Measurements from ENCODE around the gene LBHD1. TPM values are rescaled to one million over a fixed set of nuclear protein-coding genes. Genes with fewer than 3 reads are reported as not detected.

The LBHD1 gene
- total and polyA plus RNA-seq, 2 donors from 2014 or later, result 5.3 to 7.9 TPM

DNA sequence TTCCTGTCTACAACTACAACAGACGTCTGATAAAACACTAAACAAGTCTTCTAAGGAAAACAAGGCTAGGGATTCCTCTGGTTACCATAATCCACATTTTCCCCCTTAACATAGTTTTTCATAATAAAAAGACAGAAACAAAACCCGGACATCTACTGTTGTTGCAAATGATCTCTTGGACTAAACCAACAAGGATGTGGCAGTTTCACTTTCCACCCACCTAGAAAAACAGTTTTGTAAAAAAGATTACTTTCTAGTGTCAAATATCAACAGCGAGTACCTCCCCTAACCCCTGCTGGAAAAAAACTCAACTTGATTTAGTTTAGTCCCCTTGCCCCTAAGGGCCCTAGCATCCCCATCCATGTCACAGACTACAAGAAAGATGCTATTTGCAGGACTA is 40.8 kb upstream of the LBHD1 start:
- TF ChIP-seq, protein P1, sequence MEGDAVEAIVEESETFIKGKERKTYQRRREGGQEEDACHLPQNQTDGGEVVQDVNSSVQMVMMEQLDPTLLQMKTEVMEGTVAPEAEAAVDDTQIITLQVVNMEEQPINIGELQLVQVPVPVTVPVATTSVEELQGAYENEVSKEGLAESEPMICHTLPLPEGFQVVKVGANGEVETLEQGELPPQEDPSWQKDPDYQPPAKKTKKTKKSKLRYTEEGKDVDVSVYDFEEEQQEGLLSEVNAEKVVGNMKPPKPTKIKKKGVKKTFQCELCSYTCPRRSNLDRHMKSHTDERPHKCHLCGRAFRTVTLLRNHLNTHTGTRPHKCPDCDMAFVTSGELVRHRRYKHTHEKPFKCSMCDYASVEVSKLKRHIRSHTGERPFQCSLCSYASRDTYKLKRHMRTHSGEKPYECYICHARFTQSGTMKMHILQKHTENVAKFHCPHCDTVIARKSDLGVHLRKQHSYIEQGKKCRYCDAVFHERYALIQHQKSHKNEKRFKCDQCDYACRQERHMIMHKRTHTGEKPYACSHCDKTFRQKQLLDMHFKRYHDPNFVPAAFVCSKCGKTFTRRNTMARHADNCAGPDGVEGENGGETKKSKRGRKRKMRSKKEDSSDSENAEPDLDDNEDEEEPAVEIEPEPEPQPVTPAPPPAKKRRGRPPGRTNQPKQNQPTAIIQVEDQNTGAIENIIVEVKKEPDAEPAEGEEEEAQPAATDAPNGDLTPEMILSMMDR (IDR thresholded peaks at IDR 0.05; ENCODE audit: borderline replicate concordance, extremely low read depth, insufficient read depth), result no peak
- peak overlapping the region in 1 of 3 donors; percentile 47 for H3K9ac ChIP-seq (ENCODE audit: low read length in 3 of 3)
- H3K36me3 ChIP-seq (ENCODE audit: control insufficient read depth in 2 of 3, insufficient read depth in 3 of 3, low read length in 3 of 3), result peaks cover 16 to 58% (median 31%) of the 10 kb centered on the region in 3 donors
- DNase-seq (peak in 1 of 5 donors; percentile 22), FAIRE-seq (no peak)
- H3K27ac ChIP-seq (ENCODE audit: low read depth in 2 of 2, low read length in 2 of 2), result no peak overlapping the region
- no peak overlapping the region for H3K4me3 ChIP-seq (ENCODE audit: low read length in 3 of 3)
- no peaks in the 10 kb centered on the region for H3K9me3 ChIP-seq (ENCODE audit: control insufficient read depth in 2 of 3, insufficient read depth in 1 of 3, low read length in 3 of 3)
- H3K27me3 ChIP-seq (ENCODE audit: control insufficient read depth, insufficient read depth, low read length), result no peaks in the 10 kb centered on the region
- intact Hi-C loops (cut with DNase I), result no loop called here
- peaks cover 0 to 20% (median 16%) of the 10 kb centered on the region in 3 donors for H3K4me1 ChIP-seq (ENCODE audit: control insufficient read depth in 2 of 3, insufficient read depth in 2 of 3, low read depth in 1 of 3, low read length in 3 of 3)

GRCh38 chr11:62712276-62712812 is 40.3 kb upstream of the LBHD1 start:
- no peaks in the 10 kb centered on the region for H3K27me3 ChIP-seq (ENCODE audit: control insufficient read depth, insufficient read depth, low read length)
- TF ChIP-seq, protein P1 (IDR thresholded peaks at IDR 0.05; ENCODE audit: borderline replicate concordance, extremely low read depth, insufficient read depth), result no peak
- no peak overlapping the region for H3K9ac ChIP-seq (ENCODE audit: low read length in 3 of 3)
- H3K27ac ChIP-seq (ENCODE audit: low read depth in 2 of 2, low read length in 2 of 2), result no peak overlapping the region
- H3K4me1 ChIP-seq (ENCODE audit: control insufficient read depth in 2 of 3, insufficient read depth in 2 of 3, low read depth in 1 of 3, low read length in 3 of 3), result peaks cover 0 to 20% (median 16%) of the 10 kb centered on the region in 3 donors
- H3K9me3 ChIP-seq (ENCODE audit: control insufficient read depth in 2 of 3, insufficient read depth in 1 of 3, low read length in 3 of 3), result no peaks in the 10 kb centered on the region
- peaks cover 14 to 53% (median 28%) of the 10 kb centered on the region in 3 donors for H3K36me3 ChIP-seq (ENCODE audit: control insufficient read depth in 2 of 3, insufficient read depth in 3 of 3, low read length in 3 of 3)
- H3K4me3 ChIP-seq (ENCODE audit: low read length in 3 of 3), result no peak overlapping the region
- peak in 2 of 5 donors; percentile 44 to 66 for DNase-seq
- intact Hi-C loops (cut with DNase I), result no loop called here
- FAIRE-seq, result no peak

DNA sequence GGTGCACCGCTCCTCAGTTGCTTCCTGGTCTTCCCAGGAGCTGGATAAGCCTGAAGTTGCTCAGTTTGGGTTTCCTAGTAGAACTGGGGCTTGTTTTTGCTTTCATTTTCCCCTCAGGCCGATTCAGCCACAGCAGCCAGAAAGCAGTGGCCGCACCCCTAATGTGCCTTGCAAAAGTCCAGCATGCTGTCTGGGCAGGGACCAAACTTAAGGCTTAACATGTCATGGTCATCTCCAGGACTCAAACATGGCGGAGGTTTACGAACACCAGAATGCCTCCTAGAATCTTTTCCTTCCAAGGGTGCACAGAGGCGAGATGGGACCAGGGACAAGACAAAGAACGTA is 37.9 kb upstream of the LBHD1 start:
- Histone ChIP-seq H3K36me3 (ENCODE audit: control insufficient read depth in 2 of 3, insufficient read depth in 3 of 3, low read length in 3 of 3) (peaks cover 8 to 30% (median 10%) of the 10 kb centered on the region in 3 donors), H3K9me3 (ENCODE audit: control insufficient read depth in 2 of 3, insufficient read depth in 1 of 3, low read length in 3 of 3) (no peaks in the 10 kb centered on the region), H3K4me1 (ENCODE audit: control insufficient read depth in 2 of 3, insufficient read depth in 2 of 3, low read depth in 1 of 3, low read length in 3 of 3) (peaks cover 0 to 35% (median 30%) of the 10 kb centered on the region in 3 donors), H3K27ac (ENCODE audit: low read depth in 2 of 2, low read length in 2 of 2) (peak overlapping the region; percentile 89 to 97), H3K9ac (ENCODE audit: low read length in 3 of 3) (peak overlapping the region; percentile 25 to 90 (median 81)), H3K27me3 (ENCODE audit: control insufficient read depth, insufficient read depth, low read length) (no peaks in the 10 kb centered on the region), H3K4me3 (ENCODE audit: low read length in 3 of 3) (peak overlapping the region; percentile 60 to 91 (median 82))
- FAIRE-seq (no peak), DNase-seq (no peak)
- intact Hi-C loops (cut with DNase I), result no loop called here
- TF ChIP-seq, protein P1 (IDR thresholded peaks at IDR 0.05; ENCODE audit: borderline replicate concordance, extremely low read depth, insufficient read depth), result no peak
